Liver (tissue), 9 donors: ENCODE data around the gene DSE. TPM values are rescaled to one million over a fixed set of nuclear protein-coding genes. Genes with fewer than 3 reads are reported as not detected.
"Not testable (repeated sequence)": the region's sequence is repeated elsewhere in the genome, so short reads cannot be mapped to it uniquely, and the experiment has no call there.

Experiments used
- DNase-seq: peaks from one replicate; pipeline ENCODE4 v3.0.0-alpha.2; 2017; ENCODE audit warnings: low spot score
- H3K27ac ChIP-seq, 2 donors: one replicate each; pipeline ENCODE4 v1.7.0; 2013; ENCODE audit warnings: inconsistent platforms in 2 of 2, low read length in 2 of 2, control low read depth in 1 of 2, low read depth in 1 of 2, mild to moderate bottlenecking in 1 of 2
- H3K27me3 ChIP-seq, 4 donors: one replicate each; pipeline versions ENCODE4 v1.6.1 to v1.7.0; 2013; ENCODE audit warnings: low read length in 3 of 4, inconsistent platforms in 1 of 4, mild to moderate bottlenecking in 1 of 4, moderate library complexity in 1 of 4; ENCODE audit not compliant: control insufficient read depth in 4 of 4, insufficient read depth in 4 of 4
- H3K36me3 ChIP-seq, 4 donors: one replicate each; pipeline versions ENCODE4 v1.6.1 to v1.7.0; 2013; ENCODE audit warnings: low read length in 3 of 4, mild to moderate bottlenecking in 3 of 4, low read depth in 1 of 4, moderate library complexity in 1 of 4; ENCODE audit not compliant: control insufficient read depth in 4 of 4, insufficient read depth in 3 of 4
- H3K4me1 ChIP-seq, 4 donors: one replicate each; pipeline versions ENCODE4 v1.6.1 to v1.7.0; 2013; ENCODE audit warnings: low read length in 3 of 4, mild to moderate bottlenecking in 3 of 4, moderate library complexity in 1 of 4; ENCODE audit not compliant: control insufficient read depth in 4 of 4, insufficient read depth in 4 of 4
- H3K4me3 ChIP-seq, 3 donors: one replicate each; pipeline versions ENCODE4 v1.6.1 to v1.7.0; 2013; ENCODE audit warnings: low read length in 3 of 3, control low read depth in 1 of 3, low read depth in 1 of 3, mild to moderate bottlenecking in 1 of 3
- H3K9ac ChIP-seq, 2 donors: one replicate each; pipeline ENCODE4 v1.7.0; 2013; ENCODE audit warnings: low read length in 2 of 2, mild to moderate bottlenecking in 2 of 2, moderate library complexity in 2 of 2, control low read depth in 1 of 2, low read depth in 1 of 2
- H3K9me3 ChIP-seq, 4 donors: one replicate each; pipeline versions ENCODE4 v1.6.1 to v1.7.0; 2013; ENCODE audit warnings: low read length in 3 of 4; ENCODE audit not compliant: control insufficient read depth in 4 of 4
- ATF3 ChIP-seq: IDR thresholded peaks from 2 replicates; pipeline ENCODE4 v1.6.1; 2016; ENCODE audit warnings: antibody characterized with exemption
- EGR1 ChIP-seq, 2 donors: IDR thresholded peaks; 2 replicates each; pipeline ENCODE4 v1.6.1; 2016 to 2018; ENCODE audit warnings: antibody characterized with exemption in 2 of 2, low read depth in 2 of 2
- FOXA1 ChIP-seq: IDR thresholded peaks from 2 replicates; pipeline ENCODE4 v1.6.1; 2016; ENCODE audit warnings: antibody characterized with exemption
- FOXA2 ChIP-seq: IDR thresholded peaks from 2 replicates; pipeline ENCODE4 v1.6.1; 2016; ENCODE audit warnings: antibody characterized with exemption
- GABPA ChIP-seq, 2 donors: IDR thresholded peaks in 1 of 2; conservative IDR thresholded peaks in 1 of 2; 2 replicates each; pipeline ENCODE4 v1.6.1; 2016; ENCODE audit warnings: antibody characterized with exemption in 2 of 2, mild to moderate bottlenecking in 1 of 2, moderate library complexity in 1 of 2
- HNF4G ChIP-seq: IDR thresholded peaks from 2 replicates; pipeline ENCODE4 v1.6.1; 2016; ENCODE audit warnings: antibody characterized with exemption
- JUND ChIP-seq, 2 donors: IDR thresholded peaks; 2 replicates each; pipeline ENCODE4 v1.6.1; 2016; ENCODE audit warnings: antibody characterized with exemption in 2 of 2
- MAX ChIP-seq: IDR thresholded peaks from 2 replicates; pipeline ENCODE4 v1.6.1; 2016; ENCODE audit warnings: antibody characterized with exemption
- NR2F2 ChIP-seq: IDR thresholded peaks from 2 replicates; pipeline ENCODE4 v1.6.1; 2016; ENCODE audit warnings: antibody characterized with exemption
- RAD21 ChIP-seq, 2 donors: IDR thresholded peaks; 2 replicates each; pipeline ENCODE4 v1.6.1; 2016; ENCODE audit warnings: antibody characterized with exemption in 2 of 2, mild to moderate bottlenecking in 2 of 2
- RXRA ChIP-seq, 2 donors: IDR thresholded peaks; 2 replicates each; pipeline ENCODE4 v1.6.1; 2017 to 2018; ENCODE audit warnings: antibody characterized with exemption in 2 of 2, mild to moderate bottlenecking in 1 of 2
- SP1 ChIP-seq: IDR thresholded peaks from 2 replicates; pipeline ENCODE4 v1.6.1; 2018; ENCODE audit warnings: antibody characterized with exemption, mild to moderate bottlenecking
- YY1 ChIP-seq: IDR thresholded peaks from 2 replicates; pipeline ENCODE4 v1.6.1; 2016; ENCODE audit warnings: antibody characterized with exemption, mild to moderate bottlenecking
- WGBS: extraction: QIAGEN DNeasy Blood & Tissue Kit; methylation state at CpG from one replicate; pipeline ENCODE4 v1.1.7; 2013; 5-methylcytosine and 5-hydroxymethylcytosine counted together
- polyA plus RNA-seq, 2 donors: library from polyadenylated mRNA; stranded (reverse) in 1 of 2; unstranded in 1 of 2; fragments of 200-250 nt in 1 of 2; fragments of >200 nt in 1 of 2; fragmentation: Nextera tagmentation in 1 of 2; extraction: Ambion mirVana in 1 of 2; gene quantifications; one replicate each; pipeline versions ENCODE4 v1.2.1 to v1.2.3, GENCODE V29; 2013 to 2015
- total RNA-seq, 2 donors: library from RNA; depleted of rRNA; stranded (reverse); fragments of >200 nt; gene quantifications; one replicate each; pipeline ENCODE4 v1.2.3, GENCODE V29; 2014
- TF ChIP-seq, protein P1 (sequence below): IDR thresholded peaks from 2 replicates; pipeline ENCODE4 v1.6.1; 2016; ENCODE audit warnings: antibody characterized with exemption, mild to moderate bottlenecking
- TF ChIP-seq, protein P2 (sequence below): IDR thresholded peaks from 2 replicates; pipeline ENCODE4 v1.6.1; 2016; ENCODE audit warnings: antibody characterized with exemption
- donor health status: healthy.
- donor health status: healthy.
- donor health status: healthy.
- donor health status: healthy.
- donor health status: healthy.

The DSE gene
- total and polyA plus RNA-seq, 4 donors, result 5.5 to 22.8 (median 9.6) TPM

GRCh38 chr6:116332096-116332495 lies 38.7 kb upstream of the DSE start:
- no peaks in the 10 kb centered on the region for H3K36me3 ChIP-seq
- no peak overlapping the region for H3K4me3 ChIP-seq
- TF ChIP-seq SP1 (no peak), MAX (no peak), YY1 (no peak), EGR1 (IDR thresholded peaks at IDR 0.05; ENCODE audit: low read depth in 2 of 2) (no peak), NR2F2 (no peak), RXRA (IDR thresholded peaks at IDR 0.05) (no peak), FOXA2 (no peak)
- no peak for DNase-seq
- H3K4me1 ChIP-seq, result no peaks in the 10 kb centered on the region
- H3K27me3 ChIP-seq, result no peaks in the 10 kb centered on the region
- no peak overlapping the region for H3K9ac ChIP-seq
- no peak overlapping the region for H3K27ac ChIP-seq
- H3K9me3 ChIP-seq, result peaks cover 0 to 3% (median 0%) of the 10 kb centered on the region in 4 donors

GRCh38 chr6:116334638-116335409 lies 35.9 kb upstream of the DSE start:
- H3K27me3 ChIP-seq, H3K9ac ChIP-seq, H3K4me1 ChIP-seq, H3K36me3 ChIP-seq, H3K9me3 ChIP-seq, H3K27ac ChIP-seq, H3K4me3 ChIP-seq, DNase-seq: not testable (repeated sequence)

GRCh38 chr6:116335612-116336215 lies 35.0 kb upstream of the DSE start:
- no peak for DNase-seq
- H3K36me3 ChIP-seq, result no peaks in the 10 kb centered on the region
- no peak overlapping the region for H3K4me3 ChIP-seq
- H3K9me3 ChIP-seq, result peaks cover 0 to 3% (median 0%) of the 10 kb centered on the region in 4 donors
- H3K27me3 ChIP-seq, result no peaks in the 10 kb centered on the region
- whole genome bisulfite sequencing, result 81% methylated on average over 1 of the region's 1 CpG
- H3K4me1 ChIP-seq, result no peaks in the 10 kb centered on the region
- H3K27ac ChIP-seq, result no peak overlapping the region
- TF ChIP-seq EGR1 (IDR thresholded peaks at IDR 0.05; ENCODE audit: low read depth in 2 of 2) (no peak), MAX (no peak), ATF3 (no peak), JUND (IDR thresholded peaks at IDR 0.05) (no peak), FOXA1 (no peak), GABPA (IDR thresholded peaks at IDR 0.05 in 1 of 2, conservative IDR thresholded peaks at IDR 0.05 in 1 of 2) (no peak), HNF4G (no peak), NR2F2 (no peak), RAD21 (IDR thresholded peaks at IDR 0.05) (no peak), YY1 (no peak)
- TF ChIP-seq, protein P1, sequence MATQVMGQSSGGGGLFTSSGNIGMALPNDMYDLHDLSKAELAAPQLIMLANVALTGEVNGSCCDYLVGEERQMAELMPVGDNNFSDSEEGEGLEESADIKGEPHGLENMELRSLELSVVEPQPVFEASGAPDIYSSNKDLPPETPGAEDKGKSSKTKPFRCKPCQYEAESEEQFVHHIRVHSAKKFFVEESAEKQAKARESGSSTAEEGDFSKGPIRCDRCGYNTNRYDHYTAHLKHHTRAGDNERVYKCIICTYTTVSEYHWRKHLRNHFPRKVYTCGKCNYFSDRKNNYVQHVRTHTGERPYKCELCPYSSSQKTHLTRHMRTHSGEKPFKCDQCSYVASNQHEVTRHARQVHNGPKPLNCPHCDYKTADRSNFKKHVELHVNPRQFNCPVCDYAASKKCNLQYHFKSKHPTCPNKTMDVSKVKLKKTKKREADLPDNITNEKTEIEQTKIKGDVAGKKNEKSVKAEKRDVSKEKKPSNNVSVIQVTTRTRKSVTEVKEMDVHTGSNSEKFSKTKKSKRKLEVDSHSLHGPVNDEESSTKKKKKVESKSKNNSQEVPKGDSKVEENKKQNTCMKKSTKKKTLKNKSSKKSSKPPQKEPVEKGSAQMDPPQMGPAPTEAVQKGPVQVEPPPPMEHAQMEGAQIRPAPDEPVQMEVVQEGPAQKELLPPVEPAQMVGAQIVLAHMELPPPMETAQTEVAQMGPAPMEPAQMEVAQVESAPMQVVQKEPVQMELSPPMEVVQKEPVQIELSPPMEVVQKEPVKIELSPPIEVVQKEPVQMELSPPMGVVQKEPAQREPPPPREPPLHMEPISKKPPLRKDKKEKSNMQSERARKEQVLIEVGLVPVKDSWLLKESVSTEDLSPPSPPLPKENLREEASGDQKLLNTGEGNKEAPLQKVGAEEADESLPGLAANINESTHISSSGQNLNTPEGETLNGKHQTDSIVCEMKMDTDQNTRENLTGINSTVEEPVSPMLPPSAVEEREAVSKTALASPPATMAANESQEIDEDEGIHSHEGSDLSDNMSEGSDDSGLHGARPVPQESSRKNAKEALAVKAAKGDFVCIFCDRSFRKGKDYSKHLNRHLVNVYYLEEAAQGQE, result no peak
- TF ChIP-seq, protein P2, sequence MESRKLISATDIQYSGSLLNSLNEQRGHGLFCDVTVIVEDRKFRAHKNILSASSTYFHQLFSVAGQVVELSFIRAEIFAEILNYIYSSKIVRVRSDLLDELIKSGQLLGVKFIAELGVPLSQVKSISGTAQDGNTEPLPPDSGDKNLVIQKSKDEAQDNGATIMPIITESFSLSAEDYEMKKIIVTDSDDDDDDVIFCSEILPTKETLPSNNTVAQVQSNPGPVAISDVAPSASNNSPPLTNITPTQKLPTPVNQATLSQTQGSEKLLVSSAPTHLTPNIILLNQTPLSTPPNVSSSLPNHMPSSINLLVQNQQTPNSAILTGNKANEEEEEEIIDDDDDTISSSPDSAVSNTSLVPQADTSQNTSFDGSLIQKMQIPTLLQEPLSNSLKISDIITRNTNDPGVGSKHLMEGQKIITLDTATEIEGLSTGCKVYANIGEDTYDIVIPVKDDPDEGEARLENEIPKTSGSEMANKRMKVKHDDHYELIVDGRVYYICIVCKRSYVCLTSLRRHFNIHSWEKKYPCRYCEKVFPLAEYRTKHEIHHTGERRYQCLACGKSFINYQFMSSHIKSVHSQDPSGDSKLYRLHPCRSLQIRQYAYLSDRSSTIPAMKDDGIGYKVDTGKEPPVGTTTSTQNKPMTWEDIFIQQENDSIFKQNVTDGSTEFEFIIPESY, result no peak
- no peak overlapping the region for H3K9ac ChIP-seq
